DMS114 treated with DMSO at 0.1 percent for 48 hours (cell line): ENCODE measurements around the gene ENDOU.
"Not testable (repeated sequence)": the region's sequence is repeated elsewhere in the genome, so short reads cannot be mapped to it uniquely, and the experiment has no call there.

Source experiments
- DNase-seq: peaks from one replicate; lab custom pipeline; 2025; ENCODE audit not compliant: unreplicated experiment; lab: John Stamatoyannopoulos, UW

The ENDOU gene

GRCh38 chr12:47698055-47698454 is 27.2 kb downstream of the ENDOU start:
- no peak for DNase-seq

GRCh38 chr12:47689215-47689614 is 36.1 kb downstream of the ENDOU start:
- no peak for DNase-seq

- no peak for DNase-seq
These were observed 37.7 kb downstream of the ENDOU start for GRCh38 chr12:47687636-47688035.

- DNase-seq, result peak; percentile 51
These were observed 38.5 kb downstream of the ENDOU start for GRCh38 chr12:47686645-47687240.

- no peak for DNase-seq
These were observed 45.5 kb downstream of the ENDOU start for GRCh38 chr12:47679785-47680184.

GRCh38 chr12:47672068-47672467 is 53.2 kb downstream of the ENDOU start:
- DNase-seq, result no peak

GRCh38 chr12:47667935-47668334 is 57.4 kb downstream of the ENDOU start:
- not testable (repeated sequence) for DNase-seq
